Breast epithelium (tissue), 4 donors: ENCODE results near the gene SMARCE1. TPM values are rescaled to one million over a fixed set of nuclear protein-coding genes. Genes with fewer than 3 reads are reported as not detected.
"Not testable (repeated sequence)": the region's sequence is repeated elsewhere in the genome, so short reads cannot be mapped to it uniquely, and the experiment has no call there.

Experiments used
- DNase-seq, 2 donors: peaks; one replicate each; pipeline ENCODE4 v3.0.0-alpha.2; 2019; ENCODE audit warnings: low spot score in 2 of 2
- H3K27ac ChIP-seq, 2 donors: fragments of 200-600 bp; sonication (generic) in 1 of 2; one replicate each; pipeline ENCODE4 v1.5.1; 2016 to 2019; ENCODE audit warnings: mild to moderate bottlenecking in 1 of 2
- H3K27me3 ChIP-seq, 2 donors: fragments of 200-600 bp; sonication (generic) in 1 of 2; one replicate each; pipeline versions ENCODE4 v1.5.1 to v1.6.0; 2017 to 2019; ENCODE audit warnings: control low read depth in 1 of 2, mild to moderate bottlenecking in 1 of 2
- H3K36me3 ChIP-seq: fragments of 200-600 bp; one replicate; pipeline ENCODE4 v1.5.1; 2019
- H3K4me1 ChIP-seq, 2 donors: fragments of 200-600 bp; sonication (generic); one replicate each; pipeline ENCODE4 v1.5.1; 2016 to 2019; ENCODE audit warnings: control low read depth in 1 of 2
- H3K4me3 ChIP-seq, 3 donors: fragments of 200-600 bp; sonication (generic); 1 replicate in 2 of 3; 2 replicates in 1 of 3; pipeline ENCODE4 v1.5.1; 2016 to 2019; ENCODE audit warnings: mild to moderate bottlenecking in 3 of 3, moderate library complexity in 2 of 3
- H3K9me3 ChIP-seq, 2 donors: fragments of 200-600 bp; sonication (generic) in 1 of 2; one replicate each; pipeline ENCODE4 v1.5.1; 2016 to 2019; ENCODE audit warnings: control low read depth in 1 of 2
- POLR2A ChIP-seq: fragments of 450-650 bp; IDR thresholded peaks from one replicate; pipeline ENCODE4 v1.6.1; 2016; ENCODE audit warnings: antibody characterized with exemption, mild to moderate bottlenecking, moderate library complexity
- POLR2AphosphoS5 ChIP-seq, 3 donors: sonication (generic); formaldehyde crosslinking; IDR thresholded peaks; one replicate each; pipeline ENCODE4 v1.6.1; 2017; ENCODE audit warnings: antibody characterized with exemption in 3 of 3
- intact Hi-C: fragments of 100-400 bp; cut with DNase I; formaldehyde crosslinking; loops from one replicate; pipeline ENCODE4 v1.15.1; 2023; ENCODE audit warnings: low total_unique reads
- total RNA-seq, 3 donors: library from RNA; depleted of rRNA; stranded (reverse); fragments of >200 nt; gene quantifications; one replicate each; pipeline ENCODE4 v1.1.0, GENCODE V29; 2016
- TF ChIP-seq, protein P1 (sequence below), 3 donors: fragments of 450-650 bp; IDR thresholded peaks; one replicate each; pipeline ENCODE4 v1.5.1; 2016 to 2017; ENCODE audit warnings: antibody characterized with exemption in 3 of 3, mild to moderate bottlenecking in 3 of 3, moderate library complexity in 3 of 3

The SMARCE1 gene
- total RNA-seq, 3 donors from 2014 or later, result 91.4 to 122 (median 98.4) TPM

DNA sequence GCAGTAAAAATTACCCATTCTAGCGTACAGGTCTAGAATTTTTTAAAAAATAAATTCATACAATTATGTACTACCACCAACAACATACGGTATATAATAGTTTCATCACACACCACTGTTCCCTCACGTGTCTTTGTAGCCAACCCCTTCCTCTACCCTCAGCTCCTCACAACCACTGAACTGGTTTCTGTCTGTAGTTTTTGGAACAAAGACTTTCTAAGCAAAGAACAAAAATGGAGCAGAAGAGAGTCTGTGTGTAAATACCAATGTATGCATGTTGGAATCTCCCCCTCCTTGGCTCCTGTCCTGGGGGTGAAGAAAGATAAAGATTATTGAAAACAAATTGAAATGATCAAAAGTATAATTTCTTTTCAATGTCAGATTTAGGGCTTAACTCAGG lies 50.5 kb downstream of the SMARCE1 start:
- DNase-seq, result no peak
- H3K36me3 ChIP-seq, result no peaks in the 10 kb centered on the region
- H3K9me3 ChIP-seq, result no peaks in the 10 kb centered on the region
- no peaks in the 10 kb centered on the region for H3K27me3 ChIP-seq
- TF ChIP-seq POLR2AphosphoS5 (IDR thresholded peaks at IDR 0.05) (no peak), POLR2A (no peak)
- TF ChIP-seq, protein P1, sequence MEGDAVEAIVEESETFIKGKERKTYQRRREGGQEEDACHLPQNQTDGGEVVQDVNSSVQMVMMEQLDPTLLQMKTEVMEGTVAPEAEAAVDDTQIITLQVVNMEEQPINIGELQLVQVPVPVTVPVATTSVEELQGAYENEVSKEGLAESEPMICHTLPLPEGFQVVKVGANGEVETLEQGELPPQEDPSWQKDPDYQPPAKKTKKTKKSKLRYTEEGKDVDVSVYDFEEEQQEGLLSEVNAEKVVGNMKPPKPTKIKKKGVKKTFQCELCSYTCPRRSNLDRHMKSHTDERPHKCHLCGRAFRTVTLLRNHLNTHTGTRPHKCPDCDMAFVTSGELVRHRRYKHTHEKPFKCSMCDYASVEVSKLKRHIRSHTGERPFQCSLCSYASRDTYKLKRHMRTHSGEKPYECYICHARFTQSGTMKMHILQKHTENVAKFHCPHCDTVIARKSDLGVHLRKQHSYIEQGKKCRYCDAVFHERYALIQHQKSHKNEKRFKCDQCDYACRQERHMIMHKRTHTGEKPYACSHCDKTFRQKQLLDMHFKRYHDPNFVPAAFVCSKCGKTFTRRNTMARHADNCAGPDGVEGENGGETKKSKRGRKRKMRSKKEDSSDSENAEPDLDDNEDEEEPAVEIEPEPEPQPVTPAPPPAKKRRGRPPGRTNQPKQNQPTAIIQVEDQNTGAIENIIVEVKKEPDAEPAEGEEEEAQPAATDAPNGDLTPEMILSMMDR (IDR thresholded peaks at IDR 0.05), result no peak
- no peaks in the 10 kb centered on the region for H3K4me1 ChIP-seq
- no peak overlapping the region for H3K27ac ChIP-seq
- intact Hi-C loops, result no loop called here
- no peak overlapping the region for H3K4me3 ChIP-seq

DNA sequence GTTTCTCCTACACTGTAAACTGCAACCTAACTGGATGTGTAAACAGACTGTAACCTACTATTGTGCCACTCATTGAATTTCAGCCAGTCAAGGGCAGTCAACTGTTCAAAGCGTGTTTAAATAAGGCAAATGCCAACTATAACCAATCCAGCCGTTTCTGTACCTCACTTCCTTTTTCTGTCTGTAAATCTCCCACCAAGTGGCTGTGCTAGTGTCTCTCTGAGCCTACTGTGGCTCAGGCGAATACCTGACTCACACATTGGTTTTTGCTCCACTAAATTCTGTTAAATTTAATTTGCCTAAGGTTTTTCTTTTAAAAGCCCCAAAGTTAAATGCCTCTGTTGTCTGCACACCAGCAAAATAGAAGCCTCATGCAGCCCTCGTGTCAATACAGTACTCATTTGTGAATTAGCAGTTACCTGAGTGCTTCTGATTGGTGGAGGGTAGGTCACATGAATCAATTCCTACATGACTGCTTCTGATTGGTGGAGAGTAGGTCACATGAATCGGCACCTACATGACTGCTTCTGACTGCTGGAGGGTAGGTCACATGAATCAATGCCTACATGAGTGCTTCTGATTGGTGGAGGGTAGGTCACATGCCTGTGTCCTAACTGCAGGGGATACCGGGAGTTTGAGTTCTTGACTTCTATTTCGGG lies 51.2 kb downstream of the SMARCE1 start:
- peak overlapping the region in 1 of 2 donors; percentile 16 for H3K27ac ChIP-seq
- no peak for DNase-seq
- H3K4me1 ChIP-seq, result no peaks in the 10 kb centered on the region
- no peaks in the 10 kb centered on the region for H3K27me3 ChIP-seq
- H3K4me3 ChIP-seq, result no peak overlapping the region
- no peaks in the 10 kb centered on the region for H3K9me3 ChIP-seq
- TF ChIP-seq POLR2AphosphoS5 (IDR thresholded peaks at IDR 0.05), result no peak
- TF ChIP-seq POLR2A, result no peak
- TF ChIP-seq, protein P1 (IDR thresholded peaks at IDR 0.05), result no peak
- H3K36me3 ChIP-seq, result no peaks in the 10 kb centered on the region
- intact Hi-C loops, result no loop called here

DNA sequence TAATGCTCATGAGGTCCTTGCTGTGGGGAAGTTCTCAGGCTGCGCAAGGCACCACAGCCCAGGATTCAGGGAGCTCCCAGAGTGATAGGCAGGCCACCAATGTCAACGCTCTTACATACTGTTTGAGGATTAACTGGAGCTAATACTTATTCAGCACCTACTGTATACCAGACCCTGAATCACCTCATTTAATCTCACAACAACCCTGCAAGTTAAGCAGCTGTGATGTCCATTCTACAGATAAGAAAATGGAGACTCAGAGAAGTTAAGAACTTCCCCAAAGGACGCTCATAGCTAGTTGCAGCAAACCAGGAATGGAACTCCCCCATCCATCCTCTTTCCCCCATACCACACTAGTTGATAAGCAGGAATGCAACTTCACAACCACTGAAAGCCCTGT lies 56.9 kb downstream of the SMARCE1 start:
- H3K27me3 ChIP-seq, result no peaks in the 10 kb centered on the region
- H3K27ac ChIP-seq, result no peak overlapping the region
- H3K9me3 ChIP-seq, result no peaks in the 10 kb centered on the region
- no peak for DNase-seq
- no peaks in the 10 kb centered on the region for H3K4me1 ChIP-seq
- H3K4me3 ChIP-seq, result no peak overlapping the region
- TF ChIP-seq POLR2AphosphoS5 (IDR thresholded peaks at IDR 0.05), result no peak
- TF ChIP-seq, protein P1 (IDR thresholded peaks at IDR 0.05), result no peak
- no peak for TF ChIP-seq POLR2A
- no peaks in the 10 kb centered on the region for H3K36me3 ChIP-seq
- intact Hi-C loops, result no loop called here

DNA sequence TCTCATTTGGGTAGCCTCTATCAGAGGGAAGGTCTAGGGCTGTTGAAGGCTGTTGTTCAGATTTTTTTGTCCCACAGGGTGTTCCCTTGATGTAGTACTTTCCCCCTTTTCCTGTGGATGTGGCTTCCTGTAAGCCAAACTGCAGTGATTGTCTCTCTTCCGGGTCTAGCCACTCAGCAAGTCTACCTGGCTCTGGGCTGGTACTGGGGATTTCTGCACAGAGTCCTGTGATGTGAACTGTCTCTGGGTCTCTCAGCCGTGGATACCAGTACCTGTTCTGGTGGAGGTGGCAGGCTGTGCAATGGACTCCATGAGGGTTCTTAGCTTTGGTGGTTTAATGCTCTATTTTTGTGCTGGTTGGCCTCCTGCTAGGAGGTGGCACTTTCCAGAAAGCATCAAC lies 59.1 kb downstream of the SMARCE1 start:
- peaks cover 0 to 5% of the 10 kb centered on the region in 2 donors for H3K9me3 ChIP-seq
- TF ChIP-seq, protein P1 (IDR thresholded peaks at IDR 0.05), result no peak
- TF ChIP-seq POLR2AphosphoS5 (IDR thresholded peaks at IDR 0.05) (no peak), POLR2A (no peak)

DNA sequence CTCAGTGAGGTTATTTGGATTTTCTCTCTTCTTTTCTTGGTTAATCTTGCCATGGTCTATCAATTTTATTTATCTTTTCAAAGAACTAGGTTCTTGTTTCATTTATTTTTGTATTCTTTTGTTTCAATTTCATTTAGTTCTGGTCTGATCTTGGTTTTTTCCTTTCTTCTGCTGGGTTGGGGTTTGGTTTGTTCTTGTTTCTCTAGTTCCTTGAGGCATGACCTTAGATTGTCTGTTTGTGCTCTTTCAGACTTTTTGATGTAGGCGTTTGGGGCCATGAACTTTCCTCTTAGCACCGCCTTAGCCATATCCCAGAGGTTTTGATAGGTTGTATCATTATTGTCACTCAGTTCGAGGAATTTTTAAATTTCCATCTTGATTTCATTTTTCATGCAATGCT lies 61.4 kb downstream of the SMARCE1 start:
- peaks cover 0 to 11% of the 10 kb centered on the region in 2 donors for H3K4me1 ChIP-seq
- intact Hi-C loops, DNase-seq, H3K4me3 ChIP-seq, H3K27me3 ChIP-seq, H3K27ac ChIP-seq, H3K9me3 ChIP-seq, H3K36me3 ChIP-seq: not testable (repeated sequence)

More for the DNA sequence above, 59.1 kb downstream of the SMARCE1 start:
- intact Hi-C loops, result no loop called here
- Histone ChIP-seq H3K4me3 (no peak overlapping the region), H3K27ac (no peak overlapping the region), H3K27me3 (no peaks in the 10 kb centered on the region), H3K36me3 (no peaks in the 10 kb centered on the region), H3K4me1 (no peaks in the 10 kb centered on the region)
- DNase-seq, result no peak

DNA sequence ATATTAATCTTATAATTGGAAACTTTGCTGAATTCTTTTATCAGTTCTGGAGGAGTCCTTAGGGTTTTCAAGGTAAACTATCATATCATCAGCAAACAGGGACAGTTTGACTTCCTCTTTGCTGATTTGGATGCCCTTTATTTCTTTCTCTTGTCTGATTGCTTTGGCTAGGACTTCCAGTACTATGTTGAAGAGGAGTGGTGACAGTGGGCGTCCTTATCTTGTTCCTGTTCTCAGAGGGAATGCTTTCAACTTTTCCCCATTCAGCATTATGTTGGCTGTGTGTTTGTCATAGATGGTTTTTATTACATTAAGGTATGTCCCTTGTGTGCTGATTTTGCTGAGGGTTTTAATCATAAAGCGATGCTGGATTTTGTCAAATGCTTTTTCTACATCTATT lies 62.7 kb downstream of the SMARCE1 start:
- H3K27me3 ChIP-seq, H3K9me3 ChIP-seq, intact Hi-C loops, DNase-seq, H3K4me3 ChIP-seq, H3K27ac ChIP-seq, H3K36me3 ChIP-seq: not testable (repeated sequence)
- H3K4me1 ChIP-seq, result peaks cover 0 to 11% of the 10 kb centered on the region in 2 donors
